ENCODE measurements around the gene AHCYL2. TPM values are rescaled to one million over a fixed set of nuclear protein-coding genes. Genes with fewer than 3 reads are reported as not detected.

The AHCYL2 gene
- total RNA-seq, 1 donor from 2014 or later = 26.0 TPM

GRCh38 chr7:129457101-129457500, 232.3 kb downstream of the AHCYL2 start:
- H3K27ac Mint-ChIP-seq = no peak overlapping the region
- no peaks in the 10 kb centered on the region for H3K27me3 Mint-ChIP-seq
- H3K4me3 Mint-ChIP-seq (ENCODE audit: low read depth) = no peak overlapping the region
- no peaks in the 10 kb centered on the region for H3K9me3 Mint-ChIP-seq (ENCODE audit: low read depth)
- DNase-seq (ENCODE audit: low spot score, unreplicated experiment) = no peak
- H3K4me1 Mint-ChIP-seq (ENCODE audit: low read depth) = peaks cover 2% of the 10 kb centered on the region
- H3K36me3 Mint-ChIP-seq (ENCODE audit: insufficient read depth) = no peaks in the 10 kb centered on the region
- TF ChIP-seq CTCF (IDR thresholded peaks at IDR 0.05; ENCODE audit: unreplicated experiment) = no peak

- no peaks in the 10 kb centered on the region for H3K27me3 Mint-ChIP-seq
- no peak overlapping the region for H3K27ac Mint-ChIP-seq
- no peak for DNase-seq (ENCODE audit: low spot score, unreplicated experiment)
- TF ChIP-seq CTCF (IDR thresholded peaks at IDR 0.05; ENCODE audit: unreplicated experiment) = no peak
- no peak overlapping the region for H3K4me3 Mint-ChIP-seq (ENCODE audit: low read depth)
- no peaks in the 10 kb centered on the region for H3K9me3 Mint-ChIP-seq (ENCODE audit: low read depth)
- H3K4me1 Mint-ChIP-seq (ENCODE audit: low read depth) = peaks cover 2% of the 10 kb centered on the region
- no peaks in the 10 kb centered on the region for H3K36me3 Mint-ChIP-seq (ENCODE audit: insufficient read depth)
Measured at GRCh38 chr7:129458171-129458570, 233.3 kb downstream of the AHCYL2 start.

GRCh38 chr7:129461809-129462208, 237.0 kb downstream of the AHCYL2 start:
- no peaks in the 10 kb centered on the region for H3K4me1 Mint-ChIP-seq (ENCODE audit: low read depth)
- no peak overlapping the region for H3K27ac Mint-ChIP-seq
- no peaks in the 10 kb centered on the region for H3K36me3 Mint-ChIP-seq (ENCODE audit: insufficient read depth)
- no peak for DNase-seq (ENCODE audit: low spot score, unreplicated experiment)
- H3K27me3 Mint-ChIP-seq = no peaks in the 10 kb centered on the region
- no peak overlapping the region for H3K4me3 Mint-ChIP-seq (ENCODE audit: low read depth)
- H3K9me3 Mint-ChIP-seq (ENCODE audit: low read depth) = no peaks in the 10 kb centered on the region
- TF ChIP-seq CTCF (IDR thresholded peaks at IDR 0.05; ENCODE audit: unreplicated experiment) = no peak

DNA sequence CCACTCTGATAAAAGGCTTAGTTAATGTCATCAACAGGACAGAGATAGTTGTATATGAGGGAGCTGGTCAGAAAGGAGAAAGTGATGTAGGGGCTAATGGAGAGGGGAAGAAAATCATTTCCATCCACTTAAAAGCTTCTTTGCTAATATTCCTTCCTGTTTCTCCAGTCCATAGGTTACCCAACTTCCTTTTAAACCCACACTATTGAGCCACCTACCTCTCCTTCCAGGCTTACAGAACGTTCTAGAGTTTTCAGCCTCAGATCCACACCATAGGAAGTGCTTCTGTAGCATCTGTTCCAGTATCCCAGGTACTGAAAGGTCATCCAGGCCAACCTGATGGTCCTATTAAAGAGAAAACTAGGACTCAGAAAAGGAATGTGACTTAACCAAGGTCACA, 237.6 kb downstream of the AHCYL2 start:
- TF ChIP-seq CTCF (IDR thresholded peaks at IDR 0.05; ENCODE audit: unreplicated experiment) = no peak
- H3K4me3 Mint-ChIP-seq (ENCODE audit: low read depth) = no peak overlapping the region
- no peaks in the 10 kb centered on the region for H3K36me3 Mint-ChIP-seq (ENCODE audit: insufficient read depth)
- no peaks in the 10 kb centered on the region for H3K4me1 Mint-ChIP-seq (ENCODE audit: low read depth)
- no peaks in the 10 kb centered on the region for H3K9me3 Mint-ChIP-seq (ENCODE audit: low read depth)
- H3K27me3 Mint-ChIP-seq = no peaks in the 10 kb centered on the region
- no peak for DNase-seq (ENCODE audit: low spot score, unreplicated experiment)
- no peak overlapping the region for H3K27ac Mint-ChIP-seq

DNA sequence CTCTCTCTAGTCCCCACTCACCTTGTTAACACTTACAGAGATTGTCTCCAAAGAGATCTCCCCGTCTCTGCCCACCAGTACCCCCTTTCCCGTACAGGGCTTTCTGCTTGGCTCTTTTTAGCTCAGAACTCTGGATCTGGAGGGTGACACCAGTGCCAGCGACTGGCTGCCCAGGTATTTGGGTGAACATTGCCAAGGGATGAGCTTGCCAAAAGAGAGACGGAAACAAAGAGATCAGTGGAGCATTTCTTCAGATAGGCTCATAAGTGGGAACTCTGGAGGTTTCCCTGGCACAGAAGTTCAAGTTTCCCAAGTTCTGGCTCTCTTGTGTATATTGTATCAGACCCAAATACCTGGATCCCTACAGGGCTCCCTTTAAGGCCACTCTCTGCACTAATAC, 239.4 kb downstream of the AHCYL2 start:
- Mint-ChIP-seq H3K4me3 (ENCODE audit: low read depth) (no peak overlapping the region), H3K36me3 (ENCODE audit: insufficient read depth) (no peaks in the 10 kb centered on the region)
- no peak for TF ChIP-seq CTCF (IDR thresholded peaks at IDR 0.05; ENCODE audit: unreplicated experiment)

More for the DNA sequence above, 239.4 kb downstream of the AHCYL2 start:
- Mint-ChIP-seq H3K4me1 (ENCODE audit: low read depth) (no peaks in the 10 kb centered on the region), H3K9me3 (ENCODE audit: low read depth) (no peaks in the 10 kb centered on the region), H3K27me3 (no peaks in the 10 kb centered on the region), H3K27ac (no peak overlapping the region)
- no peak for DNase-seq (ENCODE audit: low spot score, unreplicated experiment)
